HCT116 (cell line): ENCODE data around the gene TMEM86A. TPM values are rescaled to one million over a fixed set of nuclear protein-coding genes. Genes with fewer than 3 reads are reported as not detected.

Source experiments
- ATAC-seq: fragments of 200-7000 bp; cut with Tn5 transposase; 2 replicates; pipeline ENCODE4 v1.9.1; 2020; ENCODE audit warnings: mild to moderate bottlenecking, moderate library complexity
- BruUV-seq: library from RNA; stranded (reverse); fragments of 400-500 nt; replicated peaks from 2 replicates; lab custom pipeline; 2021; lab: Mats Ljungman, UMichigan
- CTCF ChIA-PET: fragments of 300-600 bp; sonication (Branson Sonifier 250); formaldehyde crosslinking; loops from one replicate; lab custom pipeline; 2021; ENCODE audit warnings: antibody characterized with exemption; lab: Charles Lee
- POLR2A ChIA-PET: fragments of 300-600, 350-600 bp; sonication (Branson Sonifier 250); formaldehyde crosslinking; loops from one replicate; lab custom pipeline; 2021; ENCODE audit warnings: antibody characterized with exemption; lab: Charles Lee
- RAD21 ChIA-PET, 2 experiments: fragments of 300-600 bp; sonication (Branson Sonifier 250); formaldehyde crosslinking; loops; one replicate each; lab custom pipeline; 2023; ENCODE audit warnings: low total read pairs in 2 of 2; ENCODE audit not compliant: uncharacterized antibody in 2 of 2, unreplicated experiment in 2 of 2, low non-redundant PET in 1 of 2; lab: Charles Lee
- DNase-seq: peaks from one replicate; pipeline ENCODE4 v3.0.0-alpha.2; 2010; ENCODE audit warnings: low read depth, low spot score
- H2AFZ ChIP-seq: fragments of 200-600 bp; shearing (Covaris generic), sonication (generic); 2 replicates; pipeline ENCODE4 v1.6.1; 2017; ENCODE audit warnings: low read depth, mixed run types, mixed read lengths, antibody characterized with exemption, low read length; ENCODE audit not compliant: poor library complexity, severe bottlenecking
- H3K27ac ChIP-seq: 2 replicates; pipeline ENCODE4 v1.5.1; 2012; ENCODE audit warnings: low read depth, low read length
- H3K27me3 ChIP-seq: fragments of 200-600 bp; sonication (generic); 2 replicates; pipeline ENCODE4 v1.6.1; 2016; ENCODE audit warnings: mixed run types, low read length, mixed read lengths; ENCODE audit not compliant: insufficient read depth
- H3K36me3 ChIP-seq, 2 experiments: fragments of 200-500 bp in 1 of 2; fragments of 200-600 bp in 1 of 2; sonication (Bioruptor generic) in 1 of 2; sonication (generic) in 1 of 2; 2 replicates each; pipeline versions ENCODE4 v1.5.1 to v1.6.1; 2014 to 2016; ENCODE audit warnings: low read length in 2 of 2, inconsistent platforms in 1 of 2, mixed read lengths in 1 of 2, mixed run types in 1 of 2; ENCODE audit not compliant: insufficient read depth in 2 of 2, control insufficient read depth in 1 of 2
- H3K4me1 ChIP-seq, 2 experiments: fragments of 200-600 bp in 1 of 2; sonication (generic) in 1 of 2; 2 replicates each; pipeline versions ENCODE4 v1.5.1 to v1.6.1; 2012 to 2017; ENCODE audit warnings: low read length in 2 of 2, inconsistent platforms in 1 of 2, mild to moderate bottlenecking in 1 of 2, mixed read lengths in 1 of 2, mixed run types in 1 of 2, moderate library complexity in 1 of 2; ENCODE audit not compliant: insufficient read depth in 2 of 2, control insufficient read depth in 1 of 2
- H3K4me2 ChIP-seq: fragments of 200-600 bp; sonication (generic); 2 replicates; pipeline ENCODE4 v1.6.1; 2017; ENCODE audit warnings: mixed run types, low read length, mixed read lengths
- H3K4me3 ChIP-seq, 2 experiments: fragments of 200-600 bp in 1 of 2; sonication (generic) in 1 of 2; replicated peaks in 1 of 2; 2 replicates each; pipeline ENCODE4 v1.5.1; 2011 to 2016; ENCODE audit warnings: low read length in 2 of 2, control low read depth in 1 of 2, low read depth in 1 of 2, mild to moderate bottlenecking in 1 of 2, mixed read lengths in 1 of 2, mixed run types in 1 of 2
- H3K79me2 ChIP-seq: fragments of 200-600 bp; sonication (generic); 2 replicates; pipeline ENCODE4 v1.6.1; 2017; ENCODE audit warnings: mild to moderate bottlenecking, mixed run types, low read length, moderate library complexity, mixed read lengths; ENCODE audit not compliant: insufficient read depth
- H3K9ac ChIP-seq: fragments of 200-600 bp; sonication (generic); 2 replicates; pipeline ENCODE4 v1.6.1; 2016; ENCODE audit warnings: low read length, mixed read lengths
- H3K9me2 ChIP-seq: fragments of 200-600 bp; sonication (generic), shearing (Covaris generic); 2 replicates; pipeline ENCODE4 v1.6.1; 2017; ENCODE audit warnings: mixed run types, mild to moderate bottlenecking, moderate library complexity; ENCODE audit not compliant: insufficient read depth
- H3K9me3 ChIP-seq, 2 experiments: fragments of 200-500 bp in 1 of 2; fragments of 200-600 bp in 1 of 2; sonication (Bioruptor generic) in 1 of 2; sonication (generic) in 1 of 2; 2 replicates each; pipeline ENCODE4 v1.6.1; 2014 to 2017; ENCODE audit warnings: low read length in 2 of 2, mixed read lengths in 2 of 2, inconsistent platforms in 1 of 2, low read depth in 1 of 2, mild to moderate bottlenecking in 1 of 2, mixed run types in 1 of 2, moderate library complexity in 1 of 2; ENCODE audit not compliant: control insufficient read depth in 1 of 2, insufficient read depth in 1 of 2
- H4K20me1 ChIP-seq: fragments of 200-600 bp; sonication (generic), shearing (Covaris generic); 2 replicates; pipeline ENCODE4 v1.6.1; 2017; ENCODE audit warnings: mixed run types, mild to moderate bottlenecking, moderate library complexity; ENCODE audit not compliant: insufficient read depth
- EZH2 ChIP-seq: fragments of 200-600 bp; sonication (generic); IDR thresholded peaks from 2 replicates; pipeline ENCODE4 v1.6.1; 2017; ENCODE audit warnings: antibody characterized with exemption, mixed run types
- JUND ChIP-seq: IDR thresholded peaks from 2 replicates; pipeline ENCODE4 v1.6.1; 2012
- POLR2A ChIP-seq: IDR thresholded peaks from 2 replicates; pipeline ENCODE4 v1.7.0; 2011; ENCODE audit warnings: borderline replicate concordance; ENCODE audit not compliant: insufficient read depth, insufficient read length; ENCODE audit errors: extremely low read depth
- POLR2AphosphoS5 ChIP-seq: IDR thresholded peaks from 2 replicates; pipeline ENCODE4 v1.6.1; 2011; ENCODE audit warnings: mild to moderate bottlenecking, low read depth, low read length, moderate library complexity
- YY1 ChIP-seq: IDR thresholded peaks from 2 replicates; pipeline ENCODE4 v1.6.1; 2011; ENCODE audit warnings: low read length, low read depth, moderate library complexity, mild to moderate bottlenecking; ENCODE audit not compliant: insufficient replicate concordance; ENCODE audit errors: extremely low read depth
- intact Hi-C: fragments of 100-400 bp; cut with micrococcal nuclease; formaldehyde crosslinking; loops from 2 replicates; pipeline ENCODE4 v1.10.0; 2022
- total RNA-seq: library from RNA; stranded (reverse); gene quantifications from one replicate; pipeline ENCODE4 v1.2.1, GENCODE V29; 2021; ENCODE audit not compliant: unreplicated experiment
- TF ChIP-seq, protein P1 (sequence below), 3 experiments: fragments of 200-600 bp in 1 of 3; sonication (generic) in 1 of 3; IDR thresholded peaks in 2 of 3; conservative IDR thresholded peaks in 1 of 3; 2 replicates each; pipeline ENCODE4 v1.5.1; 2012 to 2017; ENCODE audit warnings: low read depth in 2 of 3, low read length in 2 of 3, antibody characterized with exemption in 1 of 3, borderline replicate concordance in 1 of 3, control low read depth in 1 of 3, mild to moderate bottlenecking in 1 of 3, mixed read lengths in 1 of 3, mixed run types in 1 of 3, moderate library complexity in 1 of 3; ENCODE audit not compliant: insufficient read depth in 1 of 3
- TF ChIP-seq, protein P2 (sequence below): IDR thresholded peaks from 2 replicates; pipeline ENCODE4 v1.6.1; 2011; ENCODE audit warnings: mild to moderate bottlenecking, low read length, moderate library complexity; ENCODE audit not compliant: insufficient replicate concordance; ENCODE audit errors: extremely low read depth

The TMEM86A gene
- total RNA-seq, 1 experiment from 2014 or later = 2.0 TPM

DNA sequence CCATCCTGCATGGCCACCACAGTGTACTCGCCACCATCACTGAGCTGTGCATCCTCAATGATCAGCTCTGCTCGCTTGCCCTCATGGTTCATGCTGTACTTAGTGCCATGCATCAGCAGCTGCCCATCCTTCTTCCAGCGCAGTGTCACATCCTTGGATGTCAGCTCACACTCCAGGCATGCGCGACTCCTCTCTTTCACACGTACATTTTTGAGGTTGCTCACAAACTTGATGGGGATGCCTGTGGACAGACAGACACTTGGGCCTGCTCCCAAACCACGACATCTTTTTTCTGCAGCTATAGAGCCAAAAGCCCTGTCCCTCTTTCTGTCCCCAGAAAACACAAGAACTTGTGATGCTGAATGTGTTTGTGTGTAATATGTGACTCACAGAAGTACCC is 16.9 kb downstream of the TMEM86A start (continued):
- TF ChIP-seq, protein P1, sequence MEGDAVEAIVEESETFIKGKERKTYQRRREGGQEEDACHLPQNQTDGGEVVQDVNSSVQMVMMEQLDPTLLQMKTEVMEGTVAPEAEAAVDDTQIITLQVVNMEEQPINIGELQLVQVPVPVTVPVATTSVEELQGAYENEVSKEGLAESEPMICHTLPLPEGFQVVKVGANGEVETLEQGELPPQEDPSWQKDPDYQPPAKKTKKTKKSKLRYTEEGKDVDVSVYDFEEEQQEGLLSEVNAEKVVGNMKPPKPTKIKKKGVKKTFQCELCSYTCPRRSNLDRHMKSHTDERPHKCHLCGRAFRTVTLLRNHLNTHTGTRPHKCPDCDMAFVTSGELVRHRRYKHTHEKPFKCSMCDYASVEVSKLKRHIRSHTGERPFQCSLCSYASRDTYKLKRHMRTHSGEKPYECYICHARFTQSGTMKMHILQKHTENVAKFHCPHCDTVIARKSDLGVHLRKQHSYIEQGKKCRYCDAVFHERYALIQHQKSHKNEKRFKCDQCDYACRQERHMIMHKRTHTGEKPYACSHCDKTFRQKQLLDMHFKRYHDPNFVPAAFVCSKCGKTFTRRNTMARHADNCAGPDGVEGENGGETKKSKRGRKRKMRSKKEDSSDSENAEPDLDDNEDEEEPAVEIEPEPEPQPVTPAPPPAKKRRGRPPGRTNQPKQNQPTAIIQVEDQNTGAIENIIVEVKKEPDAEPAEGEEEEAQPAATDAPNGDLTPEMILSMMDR (IDR thresholded peaks at IDR 0.05 in 2 of 3, conservative IDR thresholded peaks at IDR 0.05 in 1 of 3; ENCODE audit: borderline replicate concordance in 1 of 3, insufficient read depth in 1 of 3, low read depth in 2 of 3, low read length in 2 of 3) = no peak

DNA sequence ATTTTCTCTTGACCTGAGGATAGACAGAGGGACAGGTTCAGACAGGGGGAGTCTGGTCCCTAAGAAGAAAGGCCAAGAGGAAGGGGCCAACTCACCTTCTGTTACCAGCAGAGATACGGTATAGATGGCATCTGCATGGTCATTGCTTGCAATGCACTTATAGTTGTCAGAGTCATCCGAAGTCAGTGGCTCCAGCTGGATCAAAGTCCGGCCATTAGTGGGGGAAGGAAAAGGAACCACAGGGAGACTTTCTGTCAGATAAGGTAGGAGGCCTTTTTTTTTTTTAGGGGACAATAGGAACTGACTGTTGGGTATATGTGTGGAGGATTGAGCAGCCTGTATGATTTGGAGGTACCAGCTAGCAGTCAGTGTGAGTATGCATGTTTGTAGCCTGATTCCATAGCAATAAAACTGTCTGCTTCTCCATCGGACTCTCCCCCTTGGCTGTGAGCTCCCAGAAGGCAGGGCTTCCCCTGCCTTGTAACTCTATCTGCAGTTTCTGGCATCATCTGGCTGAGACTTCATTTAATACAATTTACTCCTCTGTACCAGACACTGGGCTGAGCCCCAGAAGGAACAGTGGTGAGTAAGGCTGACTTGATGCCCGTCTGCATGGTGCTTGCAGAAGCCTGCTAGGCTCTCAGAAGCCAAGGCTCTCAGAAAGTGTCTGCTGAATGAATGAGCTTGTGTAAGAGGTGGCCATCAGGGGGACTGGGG is 21.7 kb downstream of the TMEM86A start:
- H3K4me2 ChIP-seq = peak overlapping the region; percentile 81; the same call in 1 of the 2 replicates
- H2AFZ ChIP-seq = no peak overlapping the region
- H3K79me2 ChIP-seq = no peaks in the 10 kb centered on the region
- peaks cover 0 to 12% of the 10 kb centered on the region in 2 experiments; a peak in 1 of 4 replicates for H3K4me1 ChIP-seq
- no peaks in the 10 kb centered on the region for H3K9me3 ChIP-seq
- no peaks in the 10 kb centered on the region for H3K9me2 ChIP-seq
- ATAC-seq (no peak), DNase-seq (no peak)
- H3K36me3 ChIP-seq = no peaks in the 10 kb centered on the region
- intact Hi-C loops = no loop called here
- peaks cover 9% of the 10 kb centered on the region for H3K27me3 ChIP-seq
- no peaks in the 10 kb centered on the region for H4K20me1 ChIP-seq
- H3K4me3 ChIP-seq = no peak overlapping the region
- BruUV-seq = no TSS peak
- CTCF ChIA-PET = no interaction called here
- POLR2A ChIA-PET = no interaction called here
- no peak overlapping the region for H3K27ac ChIP-seq
- no peak overlapping the region for H3K9ac ChIP-seq
- RAD21 ChIA-PET = no interaction called here
- TF ChIP-seq EZH2 (no peak), POLR2A (no peak), POLR2AphosphoS5 (no peak), YY1 (no peak), JUND (no peak)
- TF ChIP-seq, protein P2, sequence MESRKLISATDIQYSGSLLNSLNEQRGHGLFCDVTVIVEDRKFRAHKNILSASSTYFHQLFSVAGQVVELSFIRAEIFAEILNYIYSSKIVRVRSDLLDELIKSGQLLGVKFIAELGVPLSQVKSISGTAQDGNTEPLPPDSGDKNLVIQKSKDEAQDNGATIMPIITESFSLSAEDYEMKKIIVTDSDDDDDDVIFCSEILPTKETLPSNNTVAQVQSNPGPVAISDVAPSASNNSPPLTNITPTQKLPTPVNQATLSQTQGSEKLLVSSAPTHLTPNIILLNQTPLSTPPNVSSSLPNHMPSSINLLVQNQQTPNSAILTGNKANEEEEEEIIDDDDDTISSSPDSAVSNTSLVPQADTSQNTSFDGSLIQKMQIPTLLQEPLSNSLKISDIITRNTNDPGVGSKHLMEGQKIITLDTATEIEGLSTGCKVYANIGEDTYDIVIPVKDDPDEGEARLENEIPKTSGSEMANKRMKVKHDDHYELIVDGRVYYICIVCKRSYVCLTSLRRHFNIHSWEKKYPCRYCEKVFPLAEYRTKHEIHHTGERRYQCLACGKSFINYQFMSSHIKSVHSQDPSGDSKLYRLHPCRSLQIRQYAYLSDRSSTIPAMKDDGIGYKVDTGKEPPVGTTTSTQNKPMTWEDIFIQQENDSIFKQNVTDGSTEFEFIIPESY = no peak
